NCI-H446 (cell line): Measurements from ENCODE around the gene BHLHE40.

Experiments
- DNase-seq, 2 experiments: peaks; one replicate each; lab custom pipeline; 2025; lab: John Stamatoyannopoulos, UW

The BHLHE40 gene

GRCh38 chr3:5019411-5020241 is 40.4 kb downstream of the BHLHE40 start:
- no peak for DNase-seq

GRCh38 chr3:5020242-5020722 is 41.0 kb downstream of the BHLHE40 start:
- no peak for DNase-seq

GRCh38 chr3:5021116-5022092 is 42.2 kb downstream of the BHLHE40 start:
- DNase-seq: no peak

GRCh38 chr3:5022187-5022965 is 43.1 kb downstream of the BHLHE40 start:
- no peak for DNase-seq

- peak in 1 of 2 experiments; percentile 80 for DNase-seq
Observed at GRCh38 chr3:5022966-5023776, 43.9 kb downstream of the BHLHE40 start.

- DNase-seq: no peak
Observed at GRCh38 chr3:5023777-5024346, 44.6 kb downstream of the BHLHE40 start.

- no peak for DNase-seq
Observed at GRCh38 chr3:5026046-5026362, 46.8 kb downstream of the BHLHE40 start.

- no peak for DNase-seq
Observed at GRCh38 chr3:5029715-5030114, 50.5 kb downstream of the BHLHE40 start.

- no peak for DNase-seq
Observed at GRCh38 chr3:5030152-5030551, 50.9 kb downstream of the BHLHE40 start.

- DNase-seq: no peak
Observed at GRCh38 chr3:5032844-5033243, 53.6 kb downstream of the BHLHE40 start.
